Hematopoietic multipotent progenitor cell treated with erythropoietin and hydrocortisone succinate and interleukin-3 and kit ligand, for 4 days (in vitro differentiated cells): ENCODE measurements around the gene MYO7A.

Source experiments
- DNase-seq: peaks from one replicate; pipeline ENCODE4 v3.0.0-alpha.2; 2015

The MYO7A gene

DNA sequence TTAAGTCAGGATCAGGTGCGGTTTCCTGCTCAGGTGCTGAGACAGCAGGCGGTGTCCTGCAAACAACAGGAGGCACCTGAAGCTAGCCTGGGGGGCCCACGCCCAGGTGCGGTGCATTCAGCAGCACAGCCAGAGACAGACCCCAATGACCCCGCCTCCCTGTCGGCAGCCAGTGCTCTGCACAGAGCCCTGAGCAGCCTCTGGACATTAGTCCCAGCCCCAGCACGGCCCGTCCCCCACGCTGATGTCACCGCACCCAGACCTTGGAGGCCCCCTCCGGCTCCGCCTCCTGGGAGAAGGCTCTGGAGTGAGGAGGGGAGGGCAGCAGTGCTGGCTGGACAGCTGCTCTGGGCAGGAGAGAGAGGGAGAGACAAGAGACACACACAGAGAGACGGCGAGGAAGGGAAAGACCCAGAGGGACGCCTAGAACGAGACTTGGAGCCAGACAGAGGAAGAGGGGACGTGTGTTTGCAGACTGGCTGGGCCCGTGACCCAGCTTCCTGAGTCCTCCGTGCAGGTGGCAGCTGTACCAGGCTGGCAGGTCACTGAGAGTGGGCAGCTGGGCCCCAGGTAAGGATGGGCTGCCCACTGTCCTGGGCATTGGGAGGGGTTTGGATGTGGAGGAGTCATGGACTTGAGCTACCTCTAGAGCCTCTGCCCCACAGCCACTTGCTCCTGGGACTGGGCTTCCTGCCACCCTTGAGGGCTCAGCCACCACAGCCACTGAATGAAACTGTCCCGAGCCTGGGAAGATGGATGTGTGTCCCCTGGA is at the start of gene MYO7A:
MYO7A (plus strand) TSS at position 327 of the 772 bp plus-strand sequence. CDS start 2,389 bp downstream, outside the sequence.
- no peak for DNase-seq

DNA sequence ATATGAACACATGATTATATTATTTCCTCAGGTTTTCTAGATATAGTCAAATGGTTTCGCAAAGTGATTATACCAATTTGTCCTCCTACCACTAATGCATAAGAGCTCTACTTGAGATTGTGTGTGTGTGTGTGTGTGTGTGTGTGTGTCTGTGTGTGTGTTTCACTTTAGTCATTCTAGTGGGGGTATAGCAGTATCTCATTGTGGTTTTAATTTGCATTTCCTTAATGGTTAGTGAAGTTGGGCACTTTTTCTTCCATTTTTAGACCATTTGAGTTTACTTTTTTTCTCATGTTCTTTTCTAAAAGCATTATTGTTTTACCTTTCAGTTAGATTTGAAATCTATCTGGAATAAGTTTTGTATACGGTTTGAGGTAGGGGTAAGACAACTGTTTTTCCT is 48.4 kb upstream of the MYO7A start:
- DNase-seq, result no peak

DNA sequence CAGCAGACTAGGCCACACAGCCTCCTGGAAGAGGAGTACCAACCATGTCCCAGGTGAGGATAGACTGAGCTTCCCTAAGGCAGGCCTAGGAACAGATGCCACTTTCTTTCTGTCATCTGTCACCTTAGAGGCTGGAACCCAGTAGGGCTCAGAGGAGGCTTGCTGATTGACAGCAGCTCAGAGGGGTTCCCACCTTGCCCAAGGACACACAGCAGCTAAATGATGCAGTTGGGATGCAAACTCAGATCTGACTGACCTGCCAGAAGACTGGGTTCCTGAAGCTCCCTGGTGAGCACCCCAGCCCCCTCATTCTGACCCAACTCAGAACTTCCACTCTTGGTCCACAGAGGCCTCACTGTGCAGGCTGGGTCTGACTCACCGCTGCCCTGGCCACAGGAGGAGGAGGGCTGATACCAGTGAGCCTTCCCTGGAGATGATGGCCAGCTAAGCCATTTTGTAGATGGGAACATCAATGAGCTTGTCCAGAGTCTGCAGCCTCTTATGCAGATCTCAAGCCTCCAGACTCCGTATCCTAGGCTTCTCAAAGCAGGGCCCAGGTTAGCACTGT is 47.3 kb upstream of the MYO7A start:
- no peak for DNase-seq

DNA sequence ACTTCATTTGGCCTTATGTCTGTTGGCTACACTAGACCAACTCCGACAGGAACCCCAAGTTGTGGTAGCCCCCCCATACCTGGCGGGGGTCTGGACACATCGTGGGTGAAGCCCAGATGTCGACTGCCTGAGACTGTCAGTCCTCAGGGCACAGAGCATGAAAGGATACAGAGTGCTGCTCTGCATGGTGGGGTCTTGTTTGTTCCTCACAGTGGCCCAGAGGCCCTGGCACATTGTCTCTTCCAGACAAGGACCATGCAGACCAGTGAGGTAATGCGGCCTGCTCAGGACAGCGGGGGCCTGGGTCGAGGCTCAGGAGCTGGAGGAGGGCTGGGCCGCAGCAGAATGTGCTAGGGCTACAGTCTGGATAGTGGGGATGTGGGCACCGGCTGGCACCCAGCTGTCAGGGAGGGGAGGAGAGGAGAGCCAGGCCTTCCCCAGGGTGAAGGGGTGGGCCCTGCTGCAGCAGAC is 46.6 kb upstream of the MYO7A start:
- DNase-seq, result no peak

DNA sequence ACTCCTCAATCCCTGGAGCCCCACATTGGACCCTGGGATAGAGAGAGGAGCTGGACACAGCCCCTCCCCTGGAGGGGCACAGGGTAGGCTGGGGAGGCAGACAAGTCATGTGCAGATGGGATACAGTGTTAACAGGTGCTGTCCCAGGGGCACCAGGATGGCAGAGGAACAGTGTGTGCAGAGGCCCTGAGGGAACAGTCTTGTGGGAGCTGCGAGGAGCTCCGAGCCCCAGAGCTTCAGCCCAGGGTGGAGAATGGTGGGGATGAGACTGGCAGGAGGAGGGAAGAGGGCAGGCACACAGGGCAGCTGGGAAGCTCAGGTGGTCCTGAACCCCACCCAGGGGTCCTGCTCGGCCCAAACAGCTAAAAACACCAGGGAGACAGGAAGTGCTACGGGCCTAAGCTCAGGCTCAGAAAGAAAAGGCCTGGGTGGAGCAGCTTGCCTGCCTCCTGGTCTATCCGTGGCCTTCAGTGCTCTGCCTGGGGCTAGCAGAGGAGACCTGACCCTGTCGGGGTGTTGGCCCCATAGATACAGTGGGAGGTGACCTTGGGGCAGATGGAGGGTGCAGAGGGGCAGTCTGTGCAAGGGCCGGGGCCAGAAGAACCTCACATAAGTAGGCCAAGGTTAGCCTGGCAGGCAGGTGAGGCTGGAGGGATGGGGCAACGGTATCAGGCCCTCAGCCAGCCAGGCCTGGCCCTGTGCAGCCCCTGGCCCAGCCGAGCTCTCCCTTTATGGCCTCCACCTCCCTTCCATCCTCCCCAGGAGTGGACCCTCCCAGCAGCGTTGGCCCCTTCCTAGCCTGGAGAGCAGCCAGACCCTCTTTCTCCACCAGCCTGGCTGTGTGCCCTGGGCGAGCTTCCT is 45.8 kb upstream of the MYO7A start:
- no peak for DNase-seq

DNA sequence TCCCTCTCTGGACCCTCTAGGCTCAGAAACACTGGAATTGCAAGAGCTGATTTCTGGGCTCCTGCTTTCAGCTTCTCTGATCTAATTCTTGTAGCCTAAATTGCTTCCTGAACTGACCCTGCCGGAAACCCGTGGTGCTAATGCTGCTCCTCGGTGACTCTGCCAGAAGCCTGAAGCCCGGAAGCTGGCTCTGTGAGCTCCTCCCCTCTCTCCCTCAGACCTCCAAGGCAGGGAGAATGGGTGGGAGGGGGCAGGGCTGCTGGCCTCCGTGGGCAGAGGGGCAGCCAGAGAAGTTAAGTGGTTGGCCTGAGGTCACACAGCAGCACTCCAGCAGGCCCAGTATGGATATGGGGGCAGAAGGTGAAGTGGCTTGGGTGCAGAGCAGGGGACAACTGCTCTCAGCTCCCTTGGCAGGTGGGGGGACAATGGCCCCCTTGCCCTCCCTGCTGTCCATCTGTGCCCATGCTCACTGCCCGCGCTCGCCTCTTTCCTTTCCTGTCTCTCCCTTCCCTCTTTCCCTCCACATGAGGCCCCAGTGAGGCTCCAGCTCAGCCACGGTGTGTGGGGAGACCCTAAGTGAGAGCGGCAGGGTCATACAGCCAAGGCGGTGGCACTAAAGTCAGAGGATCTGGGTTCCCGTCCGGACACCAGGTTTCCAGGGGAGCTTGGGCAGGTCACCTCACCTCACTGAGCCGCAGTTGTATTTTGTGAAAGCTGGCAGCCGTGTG is 45.0 kb upstream of the MYO7A start:
- DNase-seq, result peak; percentile 89

DNA sequence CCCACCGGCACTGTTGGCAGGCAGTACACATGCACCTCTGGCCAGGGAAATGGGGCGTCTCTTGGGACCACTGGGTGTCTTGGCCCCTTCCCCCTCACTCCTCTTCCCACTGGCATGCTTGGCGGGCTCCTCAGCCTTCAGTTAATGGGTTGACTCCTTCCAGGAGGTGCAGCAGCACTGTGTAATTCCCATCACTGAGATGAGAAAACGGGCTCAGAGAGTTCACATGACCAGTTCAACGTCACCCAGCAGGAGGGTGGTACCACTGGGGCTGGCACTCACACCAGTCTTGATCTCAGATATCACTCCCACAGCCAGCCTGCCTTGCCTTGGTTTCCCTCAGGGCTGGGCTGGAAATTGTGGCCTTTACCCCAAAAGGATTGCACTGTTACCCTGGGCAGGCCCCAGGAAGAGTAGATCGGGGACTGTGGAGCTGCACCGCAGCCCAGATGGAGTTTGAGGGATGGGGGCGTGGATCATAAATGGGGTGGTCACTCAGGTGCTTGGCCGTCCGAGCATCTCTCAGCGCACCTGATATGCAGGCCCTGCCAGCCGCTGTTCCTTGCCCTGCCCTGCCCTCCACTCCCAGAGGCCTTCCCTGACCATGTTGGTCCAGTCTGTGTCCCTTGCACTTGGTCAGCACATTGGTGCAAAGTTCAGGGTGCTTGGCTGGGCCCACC is 44.3 kb upstream of the MYO7A start:
- no peak for DNase-seq

GRCh38 chr11:77084581-77085191 is 43.4 kb upstream of the MYO7A start:
- DNase-seq, result no peak

GRCh38 chr11:77085652-77086051 is 42.4 kb upstream of the MYO7A start:
- no peak for DNase-seq

GRCh38 chr11:77086521-77087472 is 41.2 kb upstream of the MYO7A start:
- DNase-seq, result peak; percentile 85

- DNase-seq, result no peak
Observed at GRCh38 chr11:77087723-77088225, 40.3 kb upstream of the MYO7A start.

DNA sequence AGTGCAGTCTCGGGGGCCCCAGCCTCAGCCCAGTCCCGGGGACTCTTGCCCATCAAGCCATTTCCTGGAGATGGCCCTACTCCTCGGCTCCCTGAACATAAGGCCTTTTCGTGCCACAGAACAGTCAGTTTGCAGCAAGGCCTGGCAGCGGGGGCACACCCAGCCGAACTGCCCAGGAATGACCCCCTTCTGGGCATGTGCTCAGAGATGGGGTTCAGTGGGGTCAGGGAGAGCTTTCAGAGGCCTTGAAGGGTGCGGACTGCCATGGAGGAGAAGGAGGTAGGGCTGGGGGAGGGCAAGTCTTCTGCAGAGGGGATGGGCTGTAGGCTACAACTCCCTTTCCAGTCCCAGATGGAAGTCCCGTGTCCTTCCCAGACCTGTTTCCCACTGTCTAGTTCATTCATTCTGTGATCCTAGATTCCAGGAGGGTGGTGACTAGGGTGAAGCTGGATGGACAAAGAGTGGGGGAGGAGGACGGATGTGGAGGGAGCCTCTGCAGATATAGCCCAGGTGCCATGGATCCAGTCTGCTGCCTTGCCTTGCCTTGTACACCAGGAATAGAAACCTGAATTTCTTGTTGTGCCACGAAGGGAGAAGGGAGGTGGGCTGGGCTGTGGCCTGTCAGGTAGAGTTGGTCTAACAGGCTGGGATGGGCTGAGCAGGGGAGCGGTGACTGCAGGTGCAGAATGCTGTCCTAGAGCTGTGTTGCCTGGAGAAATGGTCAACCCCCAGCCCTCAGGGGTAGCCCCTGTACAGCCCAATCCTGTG is 39.6 kb upstream of the MYO7A start:
- DNase-seq, result no peak

- DNase-seq, result no peak
Observed at GRCh38 chr11:77089004-77089545, 39.0 kb upstream of the MYO7A start.

GRCh38 chr11:77090046-77090372 is 38.0 kb upstream of the MYO7A start:
- DNase-seq, result no peak

DNA sequence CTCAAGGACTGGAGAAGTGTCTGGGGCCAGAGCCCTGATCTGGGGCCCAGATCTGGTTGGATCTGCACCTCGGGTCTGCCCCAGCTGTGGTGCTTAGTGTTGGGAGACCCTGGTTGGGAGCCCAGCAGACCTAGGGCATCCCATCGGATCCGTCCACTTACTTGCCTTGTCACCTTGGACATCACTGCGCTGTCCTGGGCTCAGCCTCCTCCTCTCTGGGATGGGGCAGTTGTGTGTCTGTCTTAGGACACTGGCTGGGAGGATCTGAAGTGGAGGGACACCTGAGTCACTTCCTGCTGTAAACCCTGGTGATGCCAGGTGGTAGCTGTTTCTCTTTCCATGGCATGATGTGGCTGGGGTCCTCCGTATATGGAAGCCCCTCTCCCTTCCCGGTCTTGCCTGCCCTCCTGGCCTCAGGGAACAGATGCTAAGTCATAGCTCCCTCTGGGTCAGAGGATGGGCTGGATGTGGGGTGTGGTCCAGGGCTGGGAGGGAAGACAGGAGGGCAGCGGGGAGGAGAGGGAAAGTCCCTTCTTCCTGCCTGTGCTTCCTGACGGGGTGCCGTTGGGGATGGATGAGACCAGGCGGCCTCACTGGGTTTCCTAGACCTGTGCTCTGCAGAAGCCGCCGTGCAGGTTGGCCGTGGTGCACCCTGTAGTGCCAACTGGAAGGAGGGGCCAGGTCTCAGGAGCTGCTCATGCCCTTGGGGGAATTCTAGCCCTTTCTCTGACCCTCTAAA is 37.5 kb upstream of the MYO7A start:
- no peak for DNase-seq

GRCh38 chr11:77091146-77091940 is 36.7 kb upstream of the MYO7A start:
- DNase-seq, result peak; percentile 89

- no peak for DNase-seq
Observed at GRCh38 chr11:77092382-77092781, 35.7 kb upstream of the MYO7A start.
